Natural killer cell (primary cell): Measurements from ENCODE around the gene MAP2K7. TPM values are rescaled to one million over a fixed set of nuclear protein-coding genes. Genes with fewer than 3 reads are reported as not detected.
A peak's percentile ranks its signal among the peaks of the same experiment; 100 is the strongest.

Experiments
- ATAC-seq, 3 donors: fragments of 150-1000 bp in 2 of 3; fragments of 200-7000 bp in 1 of 3; cut with Tn5 transposase; 1 replicate in 1 of 3; 2 replicates in 2 of 3; pipeline ENCODE4 v1.10.0; 2021; ENCODE audit warnings: mild to moderate bottlenecking in 2 of 3, moderate library complexity in 2 of 3
- DNase-seq, 2 donors: peaks; one replicate each; pipeline versions ENCODE4 v3.0.0 to v3.0.0-alpha.2; 2013 to 2021; ENCODE audit warnings: mixed read lengths in 1 of 2
- H3K27ac ChIP-seq: one replicate; pipeline ENCODE4 v1.5.1; 2013; ENCODE audit warnings: mild to moderate bottlenecking, low read length
- H3K27me3 ChIP-seq: one replicate; pipeline ENCODE4 v1.6.1; 2013; ENCODE audit warnings: low read length; ENCODE audit not compliant: control insufficient read depth, insufficient read depth
- H3K36me3 ChIP-seq: one replicate; pipeline ENCODE4 v1.6.1; 2013; ENCODE audit warnings: low read length; ENCODE audit not compliant: control insufficient read depth, insufficient read depth
- H3K4me1 ChIP-seq: one replicate; pipeline ENCODE4 v1.6.1; 2013; ENCODE audit warnings: low read length; ENCODE audit not compliant: control insufficient read depth, insufficient read depth
- H3K4me3 ChIP-seq: one replicate; pipeline ENCODE4 v1.5.1; 2013; ENCODE audit warnings: low read length
- H3K9me3 ChIP-seq: one replicate; pipeline ENCODE4 v1.6.1; 2013; ENCODE audit warnings: low read length; ENCODE audit not compliant: control insufficient read depth, insufficient read depth
- H3K27ac Mint-ChIP-seq, 2 donors: one replicate each; pipeline ENCODE4 v1.8.0; 2022; ENCODE audit warnings: mild to moderate bottlenecking in 2 of 2, mixed read lengths in 2 of 2, moderate library complexity in 1 of 2
- H3K27me3 Mint-ChIP-seq, 2 donors: one replicate each; pipeline ENCODE4 v1.8.0; 2022; ENCODE audit warnings: low read depth in 2 of 2, mixed read lengths in 2 of 2
- H3K36me3 Mint-ChIP-seq: one replicate; pipeline ENCODE4 v1.8.0; 2022; ENCODE audit warnings: mixed read lengths
- H3K4me1 Mint-ChIP-seq, 2 donors: one replicate each; pipeline ENCODE4 v1.8.0; 2022; ENCODE audit warnings: mixed read lengths in 2 of 2
- H3K4me3 Mint-ChIP-seq: one replicate; pipeline ENCODE4 v1.8.0; 2022; ENCODE audit warnings: mild to moderate bottlenecking, moderate library complexity, mixed read lengths
- H3K9me3 Mint-ChIP-seq, 2 donors: one replicate each; pipeline ENCODE4 v1.8.0; 2022; ENCODE audit warnings: mixed read lengths in 2 of 2
- WGBS: methylation state at CpG from one replicate; pipeline ENCODE4 v1.1.7; 2013; ENCODE audit warnings: missing lambda C conversion rate; ENCODE audit not compliant: insufficient coverage; 5-methylcytosine and 5-hydroxymethylcytosine counted together
- intact Hi-C: fragments of 100-400 bp; cut with micrococcal nuclease; formaldehyde crosslinking; loops from one replicate; pipeline ENCODE4 v1.14.2; 2022
- total RNA-seq, 4 donors: library from RNA; stranded (reverse); fragments of 120-200 nt in 1 of 4; gene quantifications; one replicate each; pipeline versions ENCODE4 v1.2.3 to v1.2.4, GENCODE V29; 2013 to 2022
- TF ChIP-seq, protein P1 (sequence below): fragments of 200-600 bp; IDR thresholded peaks from one replicate; pipeline ENCODE4 v1.8.0; 2022; ENCODE audit warnings: antibody characterized with exemption

MAP2K7 gene
- total RNA-seq, 3 donors from 2014 or later (not counting 1 experiment from before 2014, with no cell fraction given) = 131 to 218 (median 159) TPM

GRCh38 chr19:7915250-7916102 lies 11.8 kb downstream of the MAP2K7 start:
- peak overlapping the region; percentile 60 to 76 for H3K27ac Mint-ChIP-seq
- ATAC-seq (no peak), DNase-seq (no peak)
- peaks cover 24% of the 10 kb centered on the region for H3K36me3 ChIP-seq
- H3K4me3 ChIP-seq = no peak overlapping the region
- WGBS = 53% methylated on average over 24 of the region's 24 CpGs
- H3K4me1 Mint-ChIP-seq = peaks cover 14 to 28% of the 10 kb centered on the region in 2 donors
- H3K36me3 Mint-ChIP-seq = no peaks in the 10 kb centered on the region
- no peaks in the 10 kb centered on the region for H3K9me3 Mint-ChIP-seq
- peak overlapping the region; percentile 72 for H3K4me3 Mint-ChIP-seq
- H3K4me1 ChIP-seq = peaks cover 41% of the 10 kb centered on the region
- no peaks in the 10 kb centered on the region for H3K9me3 ChIP-seq
- intact Hi-C loops = no loop called here
- TF ChIP-seq, protein P1, sequence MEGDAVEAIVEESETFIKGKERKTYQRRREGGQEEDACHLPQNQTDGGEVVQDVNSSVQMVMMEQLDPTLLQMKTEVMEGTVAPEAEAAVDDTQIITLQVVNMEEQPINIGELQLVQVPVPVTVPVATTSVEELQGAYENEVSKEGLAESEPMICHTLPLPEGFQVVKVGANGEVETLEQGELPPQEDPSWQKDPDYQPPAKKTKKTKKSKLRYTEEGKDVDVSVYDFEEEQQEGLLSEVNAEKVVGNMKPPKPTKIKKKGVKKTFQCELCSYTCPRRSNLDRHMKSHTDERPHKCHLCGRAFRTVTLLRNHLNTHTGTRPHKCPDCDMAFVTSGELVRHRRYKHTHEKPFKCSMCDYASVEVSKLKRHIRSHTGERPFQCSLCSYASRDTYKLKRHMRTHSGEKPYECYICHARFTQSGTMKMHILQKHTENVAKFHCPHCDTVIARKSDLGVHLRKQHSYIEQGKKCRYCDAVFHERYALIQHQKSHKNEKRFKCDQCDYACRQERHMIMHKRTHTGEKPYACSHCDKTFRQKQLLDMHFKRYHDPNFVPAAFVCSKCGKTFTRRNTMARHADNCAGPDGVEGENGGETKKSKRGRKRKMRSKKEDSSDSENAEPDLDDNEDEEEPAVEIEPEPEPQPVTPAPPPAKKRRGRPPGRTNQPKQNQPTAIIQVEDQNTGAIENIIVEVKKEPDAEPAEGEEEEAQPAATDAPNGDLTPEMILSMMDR = no peak
- no peak overlapping the region for H3K27ac ChIP-seq
- H3K27me3 Mint-ChIP-seq = peaks cover 0 to 26% of the 10 kb centered on the region in 2 donors
- peaks cover 29% of the 10 kb centered on the region for H3K27me3 ChIP-seq

- Histone ChIP-seq H3K36me3 (peaks cover 15% of the 10 kb centered on the region), H3K27ac (no peak overlapping the region), H3K4me3 (no peak overlapping the region), H3K4me1 (peaks cover 46% of the 10 kb centered on the region), H3K27me3 (peaks cover 29% of the 10 kb centered on the region), H3K9me3 (no peaks in the 10 kb centered on the region)
- ATAC-seq (peak; percentile 0 to 15 (median 6)), DNase-seq (peak; percentile 67 to 76)
- Mint-ChIP-seq H3K36me3 (no peaks in the 10 kb centered on the region), H3K4me1 (peaks cover 21 to 36% of the 10 kb centered on the region in 2 donors), H3K27me3 (peaks cover 0 to 26% of the 10 kb centered on the region in 2 donors), H3K27ac (peak overlapping the region; percentile 71 to 76), H3K4me3 (peak overlapping the region; percentile 83), H3K9me3 (no peaks in the 10 kb centered on the region)
- TF ChIP-seq, protein P1 = no peak
- WGBS = under 1% methylated on average over 104 of the region's 104 CpGs
- intact Hi-C loops = no loop called here
These were observed 12.7 kb downstream of the MAP2K7 start for GRCh38 chr19:7916103-7916954.

DNA sequence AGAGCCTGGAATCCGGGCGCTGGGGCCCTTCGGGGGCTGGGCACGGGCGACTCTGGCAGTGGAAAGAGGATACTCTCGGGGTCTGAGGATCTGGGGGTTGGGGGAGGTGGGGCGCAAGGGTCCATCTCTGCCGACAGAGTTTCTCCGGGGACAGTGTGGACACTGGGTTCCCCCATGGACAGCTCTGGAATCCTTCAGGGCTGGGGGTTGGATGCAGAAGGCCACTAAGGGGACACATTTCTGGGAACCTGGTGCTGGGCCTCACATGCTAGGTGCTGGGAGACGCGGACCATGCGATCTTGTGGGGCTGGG lies 13.2 kb downstream of the MAP2K7 start:
- H3K27me3 Mint-ChIP-seq = peaks cover 0 to 26% of the 10 kb centered on the region in 2 donors
- H3K27ac Mint-ChIP-seq = peak overlapping the region; percentile 71 to 76
- H3K4me3 ChIP-seq = no peak overlapping the region
- WGBS = 5% methylated on average over 12 of the region's 12 CpGs
- peaks cover 9% of the 10 kb centered on the region for H3K36me3 ChIP-seq
- DNase-seq (peak in 1 of 2 donors; percentile 35), ATAC-seq (no peak)
- H3K4me3 Mint-ChIP-seq = peak overlapping the region; percentile 83
- H3K4me1 ChIP-seq = peaks cover 52% of the 10 kb centered on the region
- no peaks in the 10 kb centered on the region for H3K9me3 Mint-ChIP-seq
- no peak overlapping the region for H3K27ac ChIP-seq
- H3K9me3 ChIP-seq = no peaks in the 10 kb centered on the region
- peaks cover 21 to 38% of the 10 kb centered on the region in 2 donors for H3K4me1 Mint-ChIP-seq
- TF ChIP-seq, protein P1 = no peak
- intact Hi-C loops = no loop called here
- no peaks in the 10 kb centered on the region for H3K36me3 Mint-ChIP-seq
- peaks cover 29% of the 10 kb centered on the region for H3K27me3 ChIP-seq
